Calu3 (cell line): ENCODE results near the gene GSE1. TPM values are rescaled to one million over a fixed set of nuclear protein-coding genes. Genes with fewer than 3 reads are reported as not detected.

Source experiments
- BruUV-seq: library from RNA; stranded (reverse); fragments of 400-500 nt; replicated peaks from 2 replicates; lab custom pipeline; 2021; lab: Mats Ljungman, UMichigan
- CTCF ChIA-PET: fragments of 300-600 bp; sonication (Branson Sonifier 250); formaldehyde crosslinking; loops from one replicate; lab custom pipeline; 2022; ENCODE audit warnings: antibody characterized with exemption; lab: Charles Lee
- DNase-seq: peaks from one replicate; pipeline ENCODE4 v3.0.0; 2022
- H3K27ac Mint-ChIP-seq: one replicate; pipeline ENCODE4 v1.8.0; 2022; ENCODE audit warnings: mixed read lengths; ENCODE audit not compliant: unreplicated experiment
- H3K27me3 Mint-ChIP-seq: one replicate; pipeline ENCODE4 v1.8.0; 2022; ENCODE audit warnings: mixed read lengths; ENCODE audit not compliant: unreplicated experiment
- H3K36me3 Mint-ChIP-seq: one replicate; pipeline ENCODE4 v1.8.0; 2022; ENCODE audit warnings: mild to moderate bottlenecking, moderate library complexity, mixed read lengths; ENCODE audit not compliant: insufficient read depth, unreplicated experiment
- H3K4me1 Mint-ChIP-seq: one replicate; pipeline ENCODE4 v1.8.0; 2022; ENCODE audit warnings: mild to moderate bottlenecking, low read depth, mixed read lengths; ENCODE audit not compliant: unreplicated experiment
- H3K4me3 Mint-ChIP-seq: one replicate; pipeline ENCODE4 v1.8.0; 2022; ENCODE audit warnings: mild to moderate bottlenecking, low read depth, moderate library complexity, mixed read lengths; ENCODE audit not compliant: unreplicated experiment
- H3K9me3 Mint-ChIP-seq: one replicate; pipeline ENCODE4 v1.8.0; 2022; ENCODE audit warnings: low read depth, mixed read lengths; ENCODE audit not compliant: unreplicated experiment
- intact Hi-C: fragments of 100-400 bp; cut with micrococcal nuclease; formaldehyde crosslinking; loops from one replicate; pipeline ENCODE4 v1.10.0; 2022; ENCODE audit not compliant: unreplicated experiment
- total RNA-seq: library from RNA; stranded (reverse); gene quantifications from 2 replicates; pipeline ENCODE4 v1.2.3, GENCODE V29; 2022
- TF ChIP-seq, protein P1 (sequence below): fragments of 200-600 bp; IDR thresholded peaks from one replicate; pipeline ENCODE4 v1.8.0; 2022; ENCODE audit warnings: antibody characterized with exemption; ENCODE audit not compliant: unreplicated experiment

Gene GSE1
- total RNA-seq, 1 experiment from 2014 or later, result 45.3 TPM

DNA sequence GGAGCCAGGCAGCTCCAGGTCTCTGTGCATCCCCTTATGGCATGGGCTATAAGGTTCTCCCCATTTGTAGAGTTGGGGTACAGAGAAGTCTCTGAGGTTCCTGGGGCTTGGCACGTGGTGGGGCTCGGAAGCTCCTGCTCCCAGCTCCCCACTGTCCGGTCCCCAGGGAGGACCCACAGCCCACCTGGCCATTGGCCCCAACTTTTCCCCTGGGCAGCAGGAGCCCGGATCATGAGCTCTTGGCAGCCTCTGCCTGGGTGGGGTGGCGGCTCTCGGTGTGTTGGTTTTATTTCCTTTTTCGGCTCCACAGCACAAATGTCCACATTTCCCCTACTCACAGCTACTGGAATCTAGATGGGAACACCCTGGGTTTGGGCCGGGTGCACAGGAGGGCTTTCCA lies 30.5 kb downstream of the GSE1 start:
- H3K9me3 Mint-ChIP-seq, result no peaks in the 10 kb centered on the region
- no peak for DNase-seq
- TF ChIP-seq, protein P1, sequence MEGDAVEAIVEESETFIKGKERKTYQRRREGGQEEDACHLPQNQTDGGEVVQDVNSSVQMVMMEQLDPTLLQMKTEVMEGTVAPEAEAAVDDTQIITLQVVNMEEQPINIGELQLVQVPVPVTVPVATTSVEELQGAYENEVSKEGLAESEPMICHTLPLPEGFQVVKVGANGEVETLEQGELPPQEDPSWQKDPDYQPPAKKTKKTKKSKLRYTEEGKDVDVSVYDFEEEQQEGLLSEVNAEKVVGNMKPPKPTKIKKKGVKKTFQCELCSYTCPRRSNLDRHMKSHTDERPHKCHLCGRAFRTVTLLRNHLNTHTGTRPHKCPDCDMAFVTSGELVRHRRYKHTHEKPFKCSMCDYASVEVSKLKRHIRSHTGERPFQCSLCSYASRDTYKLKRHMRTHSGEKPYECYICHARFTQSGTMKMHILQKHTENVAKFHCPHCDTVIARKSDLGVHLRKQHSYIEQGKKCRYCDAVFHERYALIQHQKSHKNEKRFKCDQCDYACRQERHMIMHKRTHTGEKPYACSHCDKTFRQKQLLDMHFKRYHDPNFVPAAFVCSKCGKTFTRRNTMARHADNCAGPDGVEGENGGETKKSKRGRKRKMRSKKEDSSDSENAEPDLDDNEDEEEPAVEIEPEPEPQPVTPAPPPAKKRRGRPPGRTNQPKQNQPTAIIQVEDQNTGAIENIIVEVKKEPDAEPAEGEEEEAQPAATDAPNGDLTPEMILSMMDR, result no peak
- no peak overlapping the region for H3K4me3 Mint-ChIP-seq
- no peak overlapping the region for H3K27ac Mint-ChIP-seq
- H3K4me1 Mint-ChIP-seq, result peaks cover 27% of the 10 kb centered on the region
- intact Hi-C loops, result no loop called here
- no peaks in the 10 kb centered on the region for H3K27me3 Mint-ChIP-seq
- peaks cover 24% of the 10 kb centered on the region for H3K36me3 Mint-ChIP-seq
- no TSS peak for BruUV-seq
- CTCF ChIA-PET, result no interaction called here

DNA sequence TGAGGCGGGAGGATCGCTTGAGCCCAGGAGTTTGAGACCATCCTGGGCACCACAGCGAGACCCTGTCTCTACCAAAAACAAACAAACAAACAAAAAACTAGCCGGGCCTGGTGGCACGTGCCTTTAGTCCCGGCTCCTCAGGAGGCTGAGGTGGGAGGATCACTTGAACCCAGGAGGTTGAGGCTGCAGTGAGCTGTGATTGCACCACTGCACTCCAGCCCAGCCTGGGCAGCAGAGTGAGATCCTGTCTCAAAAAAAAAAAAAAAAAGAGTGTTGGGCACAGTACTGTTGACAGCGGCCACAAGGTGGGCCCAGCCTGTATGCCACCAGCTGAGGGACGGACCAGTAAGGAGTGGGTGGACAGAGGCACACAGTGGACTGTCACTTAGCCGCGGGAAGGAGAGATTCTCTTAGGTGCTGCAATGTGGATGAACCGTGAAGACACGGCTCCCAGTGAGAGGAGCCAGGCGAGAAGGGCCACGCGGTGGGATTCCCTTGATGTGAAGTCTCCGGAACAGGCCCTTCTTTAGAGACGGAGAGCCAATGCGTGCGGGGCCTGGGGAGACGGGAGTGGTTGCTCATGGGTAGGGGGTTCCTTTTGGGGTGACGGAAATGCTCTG lies 31.1 kb downstream of the GSE1 start:
- Mint-ChIP-seq H3K36me3 (peaks cover 30% of the 10 kb centered on the region), H3K27ac (no peak overlapping the region), H3K4me3 (peak overlapping the region; percentile 5), H3K9me3 (no peaks in the 10 kb centered on the region), H3K4me1 (peaks cover 32% of the 10 kb centered on the region), H3K27me3 (no peaks in the 10 kb centered on the region)
- CTCF ChIA-PET, result no interaction called here
- BruUV-seq, result no TSS peak
- TF ChIP-seq, protein P1, result no peak
- intact Hi-C loops, result no loop called here
- no peak for DNase-seq

DNA sequence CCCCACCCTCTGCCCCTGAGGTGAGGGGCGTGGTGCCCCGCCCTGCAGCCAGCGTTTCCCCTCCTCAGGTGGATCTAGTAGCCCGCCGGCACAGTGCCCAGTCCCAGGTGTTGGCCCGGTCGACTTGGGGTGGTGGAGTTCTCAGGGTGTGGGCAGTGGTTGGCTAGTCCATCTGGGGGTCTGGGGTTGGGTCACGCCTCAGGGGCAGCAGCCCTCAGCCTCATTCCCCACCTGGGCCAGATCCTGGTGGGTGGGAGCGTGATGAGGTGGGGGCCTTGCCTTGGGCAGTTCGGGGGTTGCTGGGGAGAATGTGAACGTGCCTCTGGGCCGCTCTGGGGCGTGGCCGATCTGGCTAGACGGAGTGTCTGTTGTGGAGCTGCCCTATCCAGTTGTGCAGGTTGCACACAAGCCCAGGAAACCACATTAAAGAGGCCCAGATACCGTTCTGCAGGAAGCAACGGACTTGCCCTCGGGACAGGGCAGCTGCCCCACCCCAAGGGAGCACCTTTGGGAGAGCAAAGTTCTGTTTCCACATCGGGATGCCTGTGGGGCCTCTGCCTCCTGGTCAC lies 32.0 kb downstream of the GSE1 start:
- CTCF ChIA-PET, result interaction anchor here (1.3 kb wide), 1 partner anchor 29 kb away, joined by 3 read pairs; no protein-coding TSS in a partner anchor
- DNase-seq, result peak; percentile 85
- Mint-ChIP-seq H3K27ac (peak overlapping the region; percentile 16), H3K4me1 (peaks cover 33% of the 10 kb centered on the region), H3K9me3 (no peaks in the 10 kb centered on the region), H3K27me3 (no peaks in the 10 kb centered on the region), H3K4me3 (peak overlapping the region; percentile 33), H3K36me3 (peaks cover 26% of the 10 kb centered on the region)
- TF ChIP-seq, protein P1, result no peak
- no TSS peak for BruUV-seq
- intact Hi-C loops, result no loop called here

DNA sequence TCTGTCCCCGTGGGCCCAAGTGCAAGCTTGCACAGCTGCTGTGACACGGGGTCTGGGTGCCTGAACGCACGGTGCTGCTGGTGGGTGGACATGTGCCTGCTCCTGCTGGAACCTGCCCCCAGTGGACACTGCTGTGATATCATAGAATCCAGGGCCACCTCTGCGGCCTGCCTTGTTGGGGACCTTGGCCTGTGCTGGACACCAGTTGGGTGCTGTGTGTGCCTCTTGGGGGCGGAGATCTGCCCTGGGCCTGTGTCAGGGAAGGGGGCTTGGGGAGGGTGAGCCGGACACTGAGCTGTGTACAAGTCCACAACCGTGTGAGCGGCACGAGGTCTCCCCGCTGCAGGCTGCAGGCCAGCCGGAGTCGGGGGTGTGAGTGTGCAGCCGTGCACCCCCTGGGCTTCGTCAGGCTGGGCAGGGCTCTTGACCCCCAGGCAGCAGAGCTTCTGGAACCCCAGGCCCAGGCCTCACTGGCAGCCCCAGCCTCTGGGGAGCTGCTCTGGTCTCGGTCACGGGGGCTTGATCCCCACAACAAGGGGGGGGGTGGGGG lies 33.3 kb downstream of the GSE1 start:
- intact Hi-C loops, result no loop called here
- Mint-ChIP-seq H3K27ac (no peak overlapping the region), H3K9me3 (no peaks in the 10 kb centered on the region), H3K36me3 (peaks cover 22% of the 10 kb centered on the region), H3K4me3 (no peak overlapping the region), H3K27me3 (no peaks in the 10 kb centered on the region), H3K4me1 (peaks cover 33% of the 10 kb centered on the region)
- CTCF ChIA-PET, result interaction anchor here (0.7 kb wide), 1 partner anchor 419 kb away, joined by 6 read pairs; no protein-coding TSS in a partner anchor
- no TSS peak for BruUV-seq
- no peak for DNase-seq
- TF ChIP-seq, protein P1, result no peak
